Measurements from ENCODE around the gene SUMF1.

Gene SUMF1

GRCh38 chr3:4497843-4498324 is 30.8 kb upstream of the SUMF1 start:
- DNase-seq (ENCODE audit: low read depth in 3 of 3) = no peak

GRCh38 chr3:4497005-4497692 is 30.1 kb upstream of the SUMF1 start:
- no peak for DNase-seq (ENCODE audit: low read depth in 3 of 3)

DNA sequence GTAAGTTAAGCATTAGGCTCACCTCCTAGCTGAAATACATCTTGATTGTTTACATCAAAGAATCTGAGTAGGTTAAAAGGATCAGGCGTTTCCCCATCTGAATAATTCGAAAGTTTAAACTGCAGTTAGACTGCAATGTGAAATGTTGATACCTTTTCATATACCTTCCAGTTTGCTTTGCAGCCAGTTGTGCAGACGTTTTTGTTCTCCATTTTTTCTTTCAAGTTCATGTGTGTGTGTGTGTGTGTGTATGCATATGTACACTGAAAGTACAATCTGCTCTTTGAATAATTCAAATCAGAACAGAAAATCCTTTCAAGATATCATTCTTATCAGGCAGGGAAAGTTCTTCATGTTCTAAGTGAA is 29.0 kb upstream of the SUMF1 start:
- DNase-seq (ENCODE audit: low read depth in 3 of 3) = no peak

- DNase-seq (ENCODE audit: low read depth in 3 of 3) = no peak
These were observed 28.4 kb upstream of the SUMF1 start for GRCh38 chr3:4495294-4496086.

- DNase-seq (ENCODE audit: low read depth in 3 of 3) = no peak
These were observed 27.8 kb upstream of the SUMF1 start for GRCh38 chr3:4494895-4495264.

- no peak for DNase-seq (ENCODE audit: low read depth in 3 of 3)
These were observed 27.1 kb upstream of the SUMF1 start for GRCh38 chr3:4493941-4494894.

DNA sequence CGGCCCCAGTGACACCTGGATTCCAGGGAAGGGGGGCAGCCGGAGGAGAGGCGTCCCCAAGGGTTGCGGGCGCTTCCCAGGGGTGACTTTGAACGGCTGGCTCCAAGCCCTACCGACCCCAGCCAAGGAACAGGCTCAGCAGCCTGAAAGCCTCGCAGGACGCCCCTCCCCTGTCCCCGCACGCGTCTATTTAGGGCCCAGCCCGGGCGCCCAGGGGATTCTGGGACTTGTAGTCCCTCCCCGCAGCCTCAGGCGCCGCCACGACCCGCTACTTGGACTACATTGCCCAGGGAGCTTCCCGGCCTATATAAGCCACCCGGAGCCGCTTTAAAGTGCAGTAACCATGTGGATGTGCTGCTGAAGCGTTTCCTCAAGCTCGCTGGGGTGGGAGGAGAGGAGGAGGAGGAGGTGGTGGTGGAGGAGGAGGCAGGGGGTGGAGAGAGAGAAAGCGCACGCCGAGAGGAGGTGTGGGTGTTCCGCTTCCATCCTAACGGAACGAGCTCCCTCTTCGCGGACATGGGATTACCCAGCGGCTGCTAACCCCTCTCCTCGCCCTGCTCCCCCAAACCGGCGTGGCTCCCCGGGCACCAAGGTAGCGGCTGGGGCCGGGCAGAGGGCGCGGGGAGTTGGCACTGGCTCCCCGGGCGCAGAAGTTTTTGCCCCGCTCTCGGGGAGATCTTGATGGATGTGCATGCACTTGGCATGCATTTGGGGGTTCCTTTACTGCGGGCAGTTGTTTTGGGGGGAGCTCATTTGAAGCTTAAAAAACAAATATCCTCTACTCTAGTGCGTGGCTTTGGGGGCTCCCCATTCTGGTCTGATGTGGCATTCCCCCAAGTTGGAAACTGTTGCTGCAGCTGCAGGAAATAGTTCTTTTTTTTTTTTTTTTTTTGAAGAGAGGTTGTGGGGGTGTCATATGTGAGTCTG is 26.2 kb upstream of the SUMF1 start, which contains the start of gene ITPR1:
TSS of gene ITPR1 (plus strand) at position 335 of the 927 bp plus-strand sequence. CDS start 23,144 bp downstream, outside the sequence.
- DNase-seq (ENCODE audit: low read depth in 3 of 3) = peak; percentile 97 to 98 (median 98)

DNA sequence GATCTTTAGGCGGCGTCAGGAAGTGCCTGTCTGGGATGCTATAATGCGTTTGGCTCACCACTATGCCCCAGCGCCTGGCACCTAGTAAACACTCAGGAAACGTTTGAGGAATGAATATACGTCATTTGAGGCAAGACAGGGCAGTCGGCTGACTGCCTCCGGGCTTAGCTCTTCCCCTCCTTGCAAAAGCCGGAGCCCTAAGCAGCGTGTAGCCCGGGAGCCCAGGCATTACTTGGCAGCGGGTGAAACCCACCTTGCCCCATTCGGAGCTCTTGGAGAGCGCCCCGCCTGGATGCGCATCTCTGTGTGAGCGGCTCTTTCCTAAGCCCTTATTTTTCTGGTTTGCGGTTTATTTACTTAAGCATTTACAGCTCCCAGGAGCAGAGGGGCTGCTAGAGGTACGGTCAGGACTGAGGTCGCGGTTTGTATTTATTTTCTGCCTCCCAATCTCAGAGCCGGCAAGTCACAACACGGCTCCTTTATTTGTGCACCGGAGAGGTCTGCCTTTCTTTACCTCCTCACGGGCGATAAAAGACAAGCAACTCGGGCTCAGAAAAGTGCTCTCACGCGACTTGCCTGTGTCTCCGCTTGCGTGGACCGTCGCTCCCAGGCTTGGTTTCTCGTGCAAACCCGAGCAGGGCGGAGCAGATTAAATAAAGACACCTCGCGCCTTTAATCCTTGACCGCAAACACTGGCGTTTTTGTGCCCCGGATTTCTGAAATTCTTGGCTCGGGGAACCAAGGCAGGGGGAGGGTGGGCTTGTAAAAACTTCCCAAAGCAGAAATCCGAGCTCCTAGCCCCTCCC is 25.3 kb upstream of the SUMF1 start:
- peak in 2 of 3 experiments; percentile 17 to 33 for DNase-seq (ENCODE audit: low read depth in 3 of 3)

GRCh38 chr3:4491855-4492207 is 24.8 kb upstream of the SUMF1 start:
- no peak for DNase-seq (ENCODE audit: low read depth in 3 of 3)

DNA sequence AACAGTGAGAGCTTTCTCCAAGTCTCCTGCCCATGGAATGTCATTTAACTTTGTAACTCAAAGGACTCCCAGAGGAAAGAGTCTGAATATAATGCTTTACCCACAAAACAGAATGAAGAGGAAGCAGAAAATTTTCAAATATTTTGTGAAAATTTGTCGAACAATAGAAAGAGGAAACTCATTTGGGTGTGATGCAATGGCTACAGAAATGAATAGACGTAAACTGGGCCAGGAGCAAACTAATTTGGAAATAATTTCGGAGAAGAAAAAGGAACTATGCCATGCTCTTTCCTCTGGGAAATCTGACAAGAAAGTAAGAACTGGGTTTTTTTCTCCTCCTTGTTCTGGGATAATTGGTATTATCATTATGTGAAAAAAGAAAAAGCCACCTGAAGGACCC is 11.2 kb upstream of the SUMF1 start:
- no peak for DNase-seq (ENCODE audit: low read depth in 3 of 3)

DNA sequence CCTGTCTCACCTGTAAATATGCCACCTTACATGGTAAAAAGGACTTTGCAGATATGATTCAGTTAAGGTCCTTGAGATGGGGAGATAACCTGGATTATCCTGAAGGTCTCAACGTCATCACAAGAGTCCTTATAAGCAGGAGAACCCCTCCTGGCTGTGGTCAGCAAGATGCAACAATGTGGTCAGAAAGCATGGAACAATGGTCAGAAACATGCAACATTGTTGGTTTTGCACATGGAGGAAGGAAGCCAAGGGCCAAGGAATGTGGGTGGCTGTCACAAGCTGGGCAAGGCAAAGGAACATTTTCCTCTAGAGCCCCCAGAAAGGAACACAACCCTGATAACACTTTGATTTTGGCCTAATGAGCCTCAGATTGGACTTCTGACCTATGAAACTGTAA is 9.4 kb upstream of the SUMF1 start:
- DNase-seq (ENCODE audit: low read depth in 3 of 3) = no peak

DNA sequence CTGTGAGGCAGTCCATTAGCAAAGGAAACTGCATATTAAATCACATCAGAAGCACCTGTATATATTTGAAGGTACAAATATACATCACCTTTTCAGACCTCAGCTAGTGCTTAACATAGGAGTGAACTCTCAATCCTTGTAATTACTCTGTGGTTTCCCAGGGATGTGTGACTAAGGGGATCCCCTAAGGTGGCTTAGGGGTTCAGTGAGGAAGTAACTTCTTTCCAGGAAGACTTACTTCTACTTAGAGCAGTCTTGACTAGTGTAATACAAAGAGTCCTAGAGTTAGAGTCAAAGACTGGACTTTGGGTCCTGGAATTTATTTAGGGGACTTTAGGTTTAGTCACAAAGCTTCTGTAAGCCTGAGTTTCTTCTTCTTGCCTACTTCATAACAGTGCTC is 8.7 kb upstream of the SUMF1 start:
- no peak for DNase-seq (ENCODE audit: low read depth in 3 of 3)

DNA sequence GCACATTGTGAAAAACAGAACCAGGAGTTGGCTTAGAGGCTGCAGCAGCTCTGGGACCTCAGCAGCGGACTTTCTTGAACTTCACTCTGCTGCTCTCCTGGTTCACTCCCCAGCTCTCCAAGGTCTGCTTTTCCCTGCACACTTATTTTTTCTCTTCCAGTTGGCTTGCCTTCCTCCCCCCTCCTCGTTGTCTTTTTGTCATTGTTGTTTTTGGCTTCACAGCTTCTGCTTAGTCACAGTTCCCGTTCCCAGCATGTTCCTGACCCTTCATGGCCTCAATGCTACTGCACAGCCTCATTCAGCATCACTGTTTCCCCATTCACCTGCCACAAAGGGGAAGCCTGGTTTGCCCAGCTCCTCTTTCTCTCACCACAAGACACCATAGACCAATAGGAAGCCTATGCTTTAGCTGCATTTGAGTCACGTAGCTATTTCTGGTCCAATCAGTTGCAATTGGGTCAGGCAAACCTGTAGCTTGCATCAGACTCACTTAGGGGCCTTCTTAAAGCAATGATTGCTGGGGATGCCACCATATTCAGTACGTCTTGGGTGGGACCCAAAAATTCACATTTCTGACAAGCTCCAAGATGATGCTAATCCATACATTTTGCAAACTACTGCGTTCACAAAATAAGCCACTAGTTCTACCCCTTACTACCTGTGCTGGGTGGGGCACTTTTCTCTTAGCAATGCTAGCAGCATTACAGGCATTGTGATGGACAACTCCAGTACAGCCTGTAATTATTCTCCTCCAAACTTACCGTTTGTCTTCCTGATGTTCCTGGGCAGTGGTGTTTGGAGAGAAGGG is 7.8 kb upstream of the SUMF1 start:
- DNase-seq (ENCODE audit: low read depth in 3 of 3) = peak in 1 of 3 experiments; percentile 30

DNA sequence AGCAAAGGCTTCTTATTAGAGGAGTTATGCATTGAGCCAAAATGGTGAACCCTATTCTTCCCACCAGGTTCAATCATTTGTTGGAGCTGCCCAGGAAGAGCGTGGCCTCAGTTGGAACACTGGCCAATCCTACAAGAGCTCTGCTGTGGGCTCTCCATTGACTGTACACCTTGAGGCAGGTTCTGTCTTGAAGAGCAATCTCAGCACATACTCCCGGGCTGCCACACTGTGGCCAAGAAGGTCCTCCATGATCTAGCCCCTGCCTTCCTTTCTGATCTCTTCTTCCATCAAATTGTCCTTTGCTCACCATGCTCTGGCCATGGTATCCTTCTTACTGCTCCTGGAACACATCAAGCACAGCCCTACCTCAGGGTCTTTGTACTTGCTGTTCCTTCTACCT is 5.7 kb upstream of the SUMF1 start:
- no peak for DNase-seq (ENCODE audit: low read depth in 3 of 3)

GRCh38 chr3:4472312-4472711 is 5.2 kb upstream of the SUMF1 start:
- DNase-seq (ENCODE audit: low read depth in 3 of 3) = no peak

GRCh38 chr3:4471907-4472306 is 4.8 kb upstream of the SUMF1 start:
- no peak for DNase-seq (ENCODE audit: low read depth in 3 of 3)

DNA sequence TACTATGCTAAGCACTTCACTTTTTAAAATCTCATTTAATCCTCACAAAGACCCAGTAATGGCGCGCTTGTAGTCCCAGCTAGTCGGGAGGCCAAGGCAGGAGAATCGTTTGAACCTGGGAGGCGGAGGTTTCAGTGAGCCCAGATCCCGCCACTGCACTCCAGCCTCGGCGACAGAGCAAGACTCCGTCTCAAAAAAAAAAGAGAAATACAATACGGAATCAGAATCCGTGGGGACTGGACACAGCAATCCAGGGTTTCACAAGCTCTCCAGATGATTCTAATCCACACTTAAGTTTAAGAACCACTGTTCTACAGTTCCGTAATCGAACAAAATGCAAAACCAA is 426 bp upstream of the SUMF1 start:
- no peak for DNase-seq (ENCODE audit: low read depth in 3 of 3)

DNA sequence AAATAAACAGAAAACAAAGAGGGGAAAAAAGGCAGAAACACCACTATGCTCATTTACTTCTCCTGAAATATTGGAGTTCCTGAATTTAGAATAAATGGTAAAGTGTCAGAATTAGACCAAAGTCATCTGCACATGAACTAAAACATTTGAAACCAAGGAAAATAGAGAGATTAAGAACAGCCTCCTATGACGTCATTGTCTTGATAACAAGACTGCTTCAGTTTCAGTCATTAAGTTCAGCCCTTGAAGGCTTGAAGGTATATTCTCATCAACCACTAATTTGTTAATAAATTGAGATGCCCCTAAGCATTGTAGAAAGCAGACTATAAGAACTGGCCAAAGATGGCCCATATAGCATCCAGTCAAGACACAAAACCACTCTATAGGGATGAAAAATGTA is 2.5 kb downstream of the SUMF1 start:
- no peak for DNase-seq (ENCODE audit: low read depth in 3 of 3)

DNA sequence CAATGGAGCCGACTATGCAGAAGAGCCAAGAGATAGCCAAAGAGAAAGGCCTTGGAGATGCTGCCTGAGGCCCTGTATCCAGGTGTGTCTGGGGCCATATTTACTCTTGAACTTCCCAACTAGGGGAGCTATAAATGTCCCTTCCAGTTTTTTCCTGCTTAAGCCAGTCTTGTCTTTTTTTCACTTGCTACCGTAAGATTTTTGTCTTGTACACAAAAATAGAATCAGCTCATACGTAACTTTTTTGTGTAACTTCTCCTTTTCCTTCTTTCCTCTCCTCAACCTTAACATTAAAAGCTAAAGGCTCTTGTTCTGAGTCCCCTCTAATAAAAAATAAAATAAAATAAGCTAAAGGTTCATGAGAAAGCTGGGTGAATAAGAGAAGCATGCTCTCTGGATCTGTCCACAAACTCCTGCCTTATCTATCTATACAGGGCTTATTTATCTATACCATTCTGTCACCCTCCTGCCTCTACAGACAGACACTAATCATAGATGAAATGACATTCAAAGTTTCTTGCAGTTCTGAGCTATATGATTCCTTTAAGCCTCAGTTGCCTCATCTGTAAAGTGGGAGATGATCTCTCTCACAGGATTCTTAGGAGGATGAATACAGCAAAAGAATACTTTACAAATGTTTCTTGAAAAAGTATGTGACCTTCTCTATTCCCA is 4.6 kb downstream of the SUMF1 start:
- DNase-seq (ENCODE audit: low read depth in 3 of 3) = no peak
